Caco-2 (cell line): ENCODE results near the gene CEP97. TPM values are rescaled to one million over a fixed set of nuclear protein-coding genes. Genes with fewer than 3 reads are reported as not detected.
"Not testable (repeated sequence)": the region's sequence is repeated elsewhere in the genome, so short reads cannot be mapped to it uniquely, and the experiment has no call there.

ENCODE experiments used
- BruUV-seq: library from RNA; stranded (reverse); fragments of 400-500 nt; replicated peaks from 2 replicates; lab custom pipeline; 2021; lab: Mats Ljungman, UMichigan
- CTCF ChIA-PET: fragments of 300-600 bp; sonication (Branson Sonifier 250); formaldehyde crosslinking; loops from one replicate; lab custom pipeline; 2022; ENCODE audit warnings: antibody characterized with exemption; lab: Charles Lee
- POLR2A ChIA-PET: fragments of 300-600 bp; sonication (Branson Sonifier 250); formaldehyde crosslinking; loops from one replicate; lab custom pipeline; 2022; ENCODE audit warnings: antibody characterized with exemption; lab: Charles Lee
- DNase-seq, 2 experiments: peaks; one replicate each; pipeline versions ENCODE4 v3.0.0 to v3.0.0-alpha.2; 2020 to 2022
- H3K27me3 ChIP-seq: replicated peaks from 2 replicates; pipeline ENCODE4 v1.6.0; 2011; ENCODE audit warnings: low read length; ENCODE audit not compliant: control insufficient read depth, insufficient read depth
- H3K36me3 ChIP-seq: 2 replicates; pipeline ENCODE4 v1.5.1; 2011; ENCODE audit warnings: low read length; ENCODE audit not compliant: control insufficient read depth, insufficient read depth
- H3K4me1 ChIP-seq: fragments of 250-450 bp; sonication (Bioruptor Pico); 2 replicates; pipeline ENCODE4 v1.5.1; 2020; ENCODE audit warnings: mild to moderate bottlenecking
- H3K4me3 ChIP-seq: 2 replicates; pipeline ENCODE4 v1.5.1; 2011; ENCODE audit warnings: low read depth, mild to moderate bottlenecking, control low read depth, low read length
- H3K9me3 ChIP-seq: fragments of 250-450 bp; sonication (Bioruptor Pico); 2 replicates; pipeline ENCODE4 v1.5.1; 2020; ENCODE audit warnings: mild to moderate bottlenecking, moderate library complexity
- H3K27ac Mint-ChIP-seq: one replicate; pipeline ENCODE4 v1.8.0; 2022; ENCODE audit warnings: mixed read lengths; ENCODE audit not compliant: unreplicated experiment
- H3K27me3 Mint-ChIP-seq: one replicate; pipeline ENCODE4 v1.8.0; 2022; ENCODE audit warnings: mixed read lengths; ENCODE audit not compliant: insufficient read depth, unreplicated experiment
- H3K36me3 Mint-ChIP-seq: one replicate; pipeline ENCODE4 v1.8.0; 2022; ENCODE audit warnings: mild to moderate bottlenecking, mixed read lengths; ENCODE audit not compliant: insufficient read depth, unreplicated experiment
- H3K4me1 Mint-ChIP-seq: one replicate; pipeline ENCODE4 v1.8.0; 2022; ENCODE audit warnings: low read depth, mixed read lengths; ENCODE audit not compliant: unreplicated experiment
- H3K4me3 Mint-ChIP-seq: one replicate; pipeline ENCODE4 v1.8.0; 2022; ENCODE audit warnings: mild to moderate bottlenecking, moderate library complexity, mixed read lengths; ENCODE audit not compliant: unreplicated experiment
- H3K9me3 Mint-ChIP-seq: one replicate; pipeline ENCODE4 v1.8.0; 2022; ENCODE audit warnings: mixed read lengths; ENCODE audit not compliant: unreplicated experiment
- intact Hi-C: fragments of 100-400 bp; cut with micrococcal nuclease; formaldehyde crosslinking; loops from one replicate; pipeline ENCODE4 v1.10.0; 2022; ENCODE audit not compliant: unreplicated experiment
- total RNA-seq: library from RNA; stranded (reverse); gene quantifications from 2 replicates; pipeline ENCODE4 v1.2.3, GENCODE V29; 2022
- TF ChIP-seq, protein P1 (sequence below), 2 experiments: fragments of 200-600 bp in 1 of 2; IDR thresholded peaks; 1 replicate in 1 of 2; 2 replicates in 1 of 2; pipeline versions ENCODE4 v1.5.1 to v1.8.0; 2011 to 2022; ENCODE audit warnings: antibody characterized with exemption in 1 of 2, control low read depth in 1 of 2, inconsistent platforms in 1 of 2, low read depth in 1 of 2, low read length in 1 of 2, mild to moderate bottlenecking in 1 of 2, moderate library complexity in 1 of 2; ENCODE audit not compliant: insufficient read depth in 1 of 2, severe bottlenecking in 1 of 2, unreplicated experiment in 1 of 2

The CEP97 gene
- total RNA-seq, 1 experiment from 2014 or later: 4.3 TPM

DNA sequence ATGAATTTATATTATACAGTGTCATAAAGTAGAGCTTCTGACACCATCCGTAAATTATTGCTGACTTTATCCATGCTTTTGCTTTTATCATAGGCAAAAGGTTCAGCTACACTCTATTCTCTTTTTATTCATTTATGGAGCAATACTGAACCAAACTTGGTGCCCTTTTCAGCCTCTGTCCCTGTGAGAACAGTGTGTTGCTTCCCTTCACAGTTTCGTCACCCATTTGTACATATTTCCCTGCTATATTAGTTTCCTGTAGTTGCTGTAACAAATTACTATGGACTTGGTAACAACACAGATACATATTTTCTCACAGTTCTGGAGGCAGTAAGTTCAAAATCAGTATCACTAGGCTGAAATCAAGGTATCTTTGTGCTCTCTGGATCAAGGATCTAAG lies 35.1 kb upstream of the CEP97 start:
- Mint-ChIP-seq H3K9me3 (no peaks in the 10 kb centered on the region), H3K36me3 (peaks cover 33% of the 10 kb centered on the region), H3K27me3 (no peaks in the 10 kb centered on the region), H3K4me1 (peaks cover 28% of the 10 kb centered on the region), H3K4me3 (no peak overlapping the region), H3K27ac (no peak overlapping the region)
- Histone ChIP-seq H3K4me1 (peaks cover 13% of the 10 kb centered on the region; the same call in 1 of the 2 replicates), H3K36me3 (no peaks in the 10 kb centered on the region), H3K27me3 (no peaks in the 10 kb centered on the region), H3K9me3 (no peaks in the 10 kb centered on the region), H3K4me3 (no peak overlapping the region)
- POLR2A ChIA-PET: no interaction called here
- CTCF ChIA-PET: no interaction called here
- intact Hi-C loops: loop anchor here (5.0 kb wide), 1 partner anchor 158 kb away; the partner anchor contains the start of gene NFKBIZ
- TF ChIP-seq, protein P1, sequence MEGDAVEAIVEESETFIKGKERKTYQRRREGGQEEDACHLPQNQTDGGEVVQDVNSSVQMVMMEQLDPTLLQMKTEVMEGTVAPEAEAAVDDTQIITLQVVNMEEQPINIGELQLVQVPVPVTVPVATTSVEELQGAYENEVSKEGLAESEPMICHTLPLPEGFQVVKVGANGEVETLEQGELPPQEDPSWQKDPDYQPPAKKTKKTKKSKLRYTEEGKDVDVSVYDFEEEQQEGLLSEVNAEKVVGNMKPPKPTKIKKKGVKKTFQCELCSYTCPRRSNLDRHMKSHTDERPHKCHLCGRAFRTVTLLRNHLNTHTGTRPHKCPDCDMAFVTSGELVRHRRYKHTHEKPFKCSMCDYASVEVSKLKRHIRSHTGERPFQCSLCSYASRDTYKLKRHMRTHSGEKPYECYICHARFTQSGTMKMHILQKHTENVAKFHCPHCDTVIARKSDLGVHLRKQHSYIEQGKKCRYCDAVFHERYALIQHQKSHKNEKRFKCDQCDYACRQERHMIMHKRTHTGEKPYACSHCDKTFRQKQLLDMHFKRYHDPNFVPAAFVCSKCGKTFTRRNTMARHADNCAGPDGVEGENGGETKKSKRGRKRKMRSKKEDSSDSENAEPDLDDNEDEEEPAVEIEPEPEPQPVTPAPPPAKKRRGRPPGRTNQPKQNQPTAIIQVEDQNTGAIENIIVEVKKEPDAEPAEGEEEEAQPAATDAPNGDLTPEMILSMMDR (IDR thresholded peaks at IDR 0.05; ENCODE audit: insufficient read depth in 1 of 2, low read depth in 1 of 2, low read length in 1 of 2, severe bottlenecking in 1 of 2, unreplicated experiment in 1 of 2): no peak
- no TSS peak for BruUV-seq
- DNase-seq: no peak

DNA sequence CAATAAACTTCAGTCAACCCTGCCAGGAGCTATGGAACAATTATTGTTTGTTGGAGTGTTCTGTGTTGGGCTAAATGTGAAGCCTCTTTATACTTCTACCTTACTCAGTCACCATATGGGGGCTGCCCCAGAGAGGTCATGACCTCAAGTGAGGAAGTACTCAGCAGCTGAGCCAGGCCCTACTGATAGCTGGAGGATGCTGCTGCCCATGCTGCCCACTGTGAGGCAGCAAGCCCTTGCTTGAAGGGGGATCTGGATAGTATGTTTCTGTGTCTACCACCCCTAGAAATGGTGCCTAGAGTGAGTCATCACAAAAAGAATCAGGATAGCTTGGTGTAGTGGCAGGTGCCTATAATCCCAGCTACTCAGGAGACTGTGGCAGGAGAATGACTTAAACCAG lies 33.4 kb upstream of the CEP97 start:
- peaks cover 16% of the 10 kb centered on the region for H3K36me3 Mint-ChIP-seq
- Histone ChIP-seq H3K4me3 (no peak overlapping the region), H3K9me3 (no peaks in the 10 kb centered on the region), H3K36me3 (no peaks in the 10 kb centered on the region), H3K4me1 (peaks cover 10% of the 10 kb centered on the region; the same call in 1 of the 2 replicates), H3K27me3 (no peaks in the 10 kb centered on the region)
- H3K27ac Mint-ChIP-seq: peak overlapping the region; percentile 69
- ChIA-PET POLR2A (no interaction called here), CTCF (interaction anchor here (1.0 kb wide), 1 partner anchor 13 kb away, joined by 3 read pairs; no protein-coding TSS in a partner anchor)
- TF ChIP-seq, protein P1 (IDR thresholded peaks at IDR 0.05; ENCODE audit: insufficient read depth in 1 of 2, low read depth in 1 of 2, low read length in 1 of 2, severe bottlenecking in 1 of 2, unreplicated experiment in 1 of 2): no peak
- H3K4me3 Mint-ChIP-seq: no peak overlapping the region
- no TSS peak for BruUV-seq
- DNase-seq: no peak
- H3K4me1 Mint-ChIP-seq: peaks cover 19% of the 10 kb centered on the region
- no peaks in the 10 kb centered on the region for H3K27me3 Mint-ChIP-seq
- intact Hi-C loops: loop anchor here (10.0 kb wide), 1 partner anchor 84 kb away; the partner anchor contains the start of gene NXPE3
- H3K9me3 Mint-ChIP-seq: no peaks in the 10 kb centered on the region

- CTCF ChIA-PET, H3K9me3 Mint-ChIP-seq, H3K27me3 ChIP-seq, H3K4me1 ChIP-seq, POLR2A ChIA-PET, H3K4me3 ChIP-seq, H3K36me3 ChIP-seq, H3K36me3 Mint-ChIP-seq, H3K4me3 Mint-ChIP-seq, DNase-seq, BruUV-seq, H3K9me3 ChIP-seq, H3K27me3 Mint-ChIP-seq: not testable (repeated sequence)
- Mint-ChIP-seq H3K4me1 (peaks cover 19% of the 10 kb centered on the region), H3K27ac (peak overlapping the region; percentile 69)
- intact Hi-C loops: loop anchor here (10.0 kb wide), 1 partner anchor 83 kb away; the partner anchor contains the start of gene NXPE3
These were observed 32.4 kb upstream of the CEP97 start for GRCh38 chr3:101691685-101692671.
